ENCODE data around the gene PAIP2.
"Not testable (repeated sequence)": the region's sequence is repeated elsewhere in the genome, so short reads cannot be mapped to it uniquely, and the experiment has no call there.

DNA sequence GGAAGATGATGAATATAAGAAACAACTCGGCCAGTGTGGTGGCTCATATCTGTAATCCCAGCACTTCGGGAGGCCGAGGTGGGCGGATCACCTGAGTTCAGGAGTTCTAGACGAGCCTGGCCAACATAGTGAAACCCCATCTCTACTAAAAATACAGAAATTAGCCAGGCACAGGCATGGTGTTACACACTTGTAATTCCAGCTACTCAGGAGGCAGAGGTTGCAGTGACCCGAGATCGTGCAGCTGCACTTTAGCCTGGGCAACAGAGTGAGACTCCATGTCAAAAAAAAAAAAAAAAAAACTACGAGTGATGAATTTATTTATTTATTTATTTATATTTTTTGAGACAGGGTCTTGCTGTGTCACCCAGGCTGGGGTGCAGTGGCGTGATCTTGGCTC lies 6.2 kb downstream of the PAIP2 start:
- TF ChIP-seq CTCF, EP300 (IDR thresholded peaks at IDR 0.05): not testable (repeated sequence)
